Neural crest cell (in vitro differentiated cells): ENCODE results near the gene ISG20. TPM values are rescaled to one million over a fixed set of nuclear protein-coding genes. Genes with fewer than 3 reads are reported as not detected.
A peak's percentile ranks its signal among the peaks of the same experiment; 100 is the strongest.

Experiments
- DNase-seq: peaks from one replicate; pipeline ENCODE4 v3.0.0; 2021; ENCODE audit warnings: low read depth, mixed read lengths, low spot score
- H3K27ac Mint-ChIP-seq: one replicate; pipeline ENCODE4 v1.8.0; 2021; ENCODE audit warnings: mild to moderate bottlenecking, mixed read lengths; ENCODE audit not compliant: unreplicated experiment
- H3K27me3 Mint-ChIP-seq: 2 replicates; pipeline ENCODE4 v1.8.0; 2021; ENCODE audit warnings: low read depth, mild to moderate bottlenecking, mixed read lengths
- H3K36me3 Mint-ChIP-seq: 2 replicates; pipeline ENCODE4 v1.8.0; 2021; ENCODE audit warnings: low read depth, mild to moderate bottlenecking, mixed read lengths
- H3K4me1 Mint-ChIP-seq: 2 replicates; pipeline ENCODE4 v1.8.0; 2021; ENCODE audit warnings: mixed read lengths
- H3K4me3 Mint-ChIP-seq: one replicate; pipeline ENCODE4 v1.8.0; 2021; ENCODE audit warnings: mild to moderate bottlenecking, mixed read lengths
- H3K9me3 Mint-ChIP-seq: 2 replicates; pipeline ENCODE4 v1.8.0; 2021; ENCODE audit warnings: mixed read lengths
- CTCF ChIP-seq: fragments of 200-600 bp; sonication (generic); conservative IDR thresholded peaks from 2 replicates; pipeline ENCODE4 v1.5.0; 2021; ENCODE audit warnings: antibody characterized with exemption, mild to moderate bottlenecking
- total RNA-seq: library from RNA; stranded (reverse); gene quantifications from 2 replicates; pipeline ENCODE4 v1.2.1, GENCODE V29; 2021

ISG20 gene
- total RNA-seq, 1 donor from 2014 or later: 1.5 TPM

- H3K4me1 Mint-ChIP-seq: peaks cover 53% of the 10 kb centered on the region
These were observed 33.4 kb upstream of the ISG20 start for GRCh38 chr15:88605189-88606069.

GRCh38 chr15:88606070-88606794, 32.6 kb upstream of the ISG20 start:
- DNase-seq: no peak
- H3K27me3 Mint-ChIP-seq: peaks cover 95% of the 10 kb centered on the region
- no peaks in the 10 kb centered on the region for H3K9me3 Mint-ChIP-seq
- no peak overlapping the region for H3K27ac Mint-ChIP-seq
- H3K36me3 Mint-ChIP-seq: no peaks in the 10 kb centered on the region
- H3K4me3 Mint-ChIP-seq: peak overlapping the region; percentile 78
- no peak for TF ChIP-seq CTCF
- H3K4me1 Mint-ChIP-seq: peaks cover 59% of the 10 kb centered on the region

More at GRCh38 chr15:88605189-88606069, 33.4 kb upstream of the ISG20 start:
- Mint-ChIP-seq H3K27me3 (peaks cover 94% of the 10 kb centered on the region), H3K9me3 (no peaks in the 10 kb centered on the region), H3K4me3 (peak overlapping the region; percentile 78), H3K27ac (no peak overlapping the region), H3K36me3 (no peaks in the 10 kb centered on the region)
- peak; percentile 44 for DNase-seq
- TF ChIP-seq CTCF: no peak

- no peaks in the 10 kb centered on the region for H3K36me3 Mint-ChIP-seq
- peaks cover 90% of the 10 kb centered on the region for H3K27me3 Mint-ChIP-seq
- H3K27ac Mint-ChIP-seq: no peak overlapping the region
- no peak for TF ChIP-seq CTCF
- no peaks in the 10 kb centered on the region for H3K9me3 Mint-ChIP-seq
- peak overlapping the region; percentile 76 for H3K4me3 Mint-ChIP-seq
- no peak for DNase-seq
- peaks cover 72% of the 10 kb centered on the region for H3K4me1 Mint-ChIP-seq
These were observed 30.9 kb upstream of the ISG20 start for GRCh38 chr15:88607951-88608350.

- H3K4me3 Mint-ChIP-seq: peak overlapping the region; percentile 76
These were observed 30.1 kb upstream of the ISG20 start for GRCh38 chr15:88608607-88609181.

More at GRCh38 chr15:88608607-88609181, 30.1 kb upstream of the ISG20 start:
- DNase-seq: no peak
- Mint-ChIP-seq H3K4me1 (peaks cover 77% of the 10 kb centered on the region), H3K36me3 (no peaks in the 10 kb centered on the region), H3K27ac (peak overlapping the region; percentile 47), H3K9me3 (no peaks in the 10 kb centered on the region), H3K27me3 (peaks cover 87% of the 10 kb centered on the region)
- TF ChIP-seq CTCF: no peak
